HL-60 (cell line): Measurements from ENCODE around the gene ARHGAP26.

Source experiments
- DNase-seq, 2 experiments: peaks; one replicate each; pipeline ENCODE4 v3.0.0-alpha.2; 2010 to 2020; ENCODE audit warnings: low read depth in 1 of 2, low spot score in 1 of 2
- H3K27ac ChIP-seq: fragments of 250-450 bp; sonication (Bioruptor Pico); replicated peaks from 2 replicates; pipeline ENCODE4 v1.5.1; 2020; ENCODE audit warnings: mild to moderate bottlenecking, moderate library complexity
- H3K27me3 ChIP-seq: fragments of 250-450 bp; sonication (Bioruptor Pico); 2 replicates; pipeline ENCODE4 v1.5.1; 2021; ENCODE audit warnings: mild to moderate bottlenecking, moderate library complexity; ENCODE audit not compliant: insufficient read depth, poor library complexity, severe bottlenecking
- H3K4me3 ChIP-seq: replicated peaks from 2 replicates; pipeline ENCODE4 v1.5.1; 2011; ENCODE audit warnings: mild to moderate bottlenecking, control low read depth, low read length; ENCODE audit not compliant: insufficient read depth
- GABPA ChIP-seq: IDR thresholded peaks from 2 replicates; pipeline ENCODE4 v1.6.1; 2012; ENCODE audit warnings: low read depth
- POLR2AphosphoS5 ChIP-seq: IDR thresholded peaks from 2 replicates; pipeline ENCODE4 v1.6.1; 2012; ENCODE audit warnings: low read depth
- SPI1 ChIP-seq: IDR thresholded peaks from 2 replicates; pipeline ENCODE4 v1.6.1; 2012; ENCODE audit warnings: low read depth, mild to moderate bottlenecking, borderline replicate concordance
- TF ChIP-seq, protein P1 (sequence below): IDR thresholded peaks from one replicate; pipeline ENCODE4 v1.5.1; 2011; ENCODE audit warnings: low read length, control low read depth, inconsistent platforms; ENCODE audit not compliant: insufficient read depth
- TF ChIP-seq, protein P2 (sequence below): IDR thresholded peaks from 2 replicates; pipeline ENCODE4 v1.6.1; 2012; ENCODE audit warnings: low read depth; ENCODE audit not compliant: insufficient replicate concordance

The ARHGAP26 gene

DNA sequence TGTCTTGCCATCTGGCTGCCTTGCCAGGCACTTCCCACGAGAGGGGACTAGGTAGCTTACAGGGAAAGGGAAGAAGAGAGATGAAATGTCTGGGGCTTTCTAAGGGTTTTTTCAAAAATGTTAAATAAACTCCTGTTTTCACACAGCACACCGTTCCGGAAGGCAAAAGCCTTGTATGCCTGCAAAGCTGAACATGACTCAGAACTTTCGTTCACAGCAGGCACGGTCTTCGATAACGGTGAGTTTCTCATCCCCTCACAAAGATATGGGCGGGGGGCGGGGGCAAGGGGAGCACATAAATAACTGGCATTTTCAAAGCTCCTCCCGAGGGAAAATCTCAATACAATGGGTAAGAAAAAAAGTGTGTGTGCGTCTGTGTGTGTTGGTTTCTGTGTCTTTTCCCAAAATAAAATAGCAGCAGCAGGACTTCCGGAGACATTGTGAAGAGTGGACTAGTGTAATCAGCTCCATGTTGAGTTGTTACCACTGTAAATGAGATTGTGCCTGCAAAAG is 443.7 kb downstream of the ARHGAP26 start:
- Histone ChIP-seq H3K27me3 (no peaks in the 10 kb centered on the region), H3K4me3 (no peak overlapping the region), H3K27ac (no peak overlapping the region)
- TF ChIP-seq, protein P1, sequence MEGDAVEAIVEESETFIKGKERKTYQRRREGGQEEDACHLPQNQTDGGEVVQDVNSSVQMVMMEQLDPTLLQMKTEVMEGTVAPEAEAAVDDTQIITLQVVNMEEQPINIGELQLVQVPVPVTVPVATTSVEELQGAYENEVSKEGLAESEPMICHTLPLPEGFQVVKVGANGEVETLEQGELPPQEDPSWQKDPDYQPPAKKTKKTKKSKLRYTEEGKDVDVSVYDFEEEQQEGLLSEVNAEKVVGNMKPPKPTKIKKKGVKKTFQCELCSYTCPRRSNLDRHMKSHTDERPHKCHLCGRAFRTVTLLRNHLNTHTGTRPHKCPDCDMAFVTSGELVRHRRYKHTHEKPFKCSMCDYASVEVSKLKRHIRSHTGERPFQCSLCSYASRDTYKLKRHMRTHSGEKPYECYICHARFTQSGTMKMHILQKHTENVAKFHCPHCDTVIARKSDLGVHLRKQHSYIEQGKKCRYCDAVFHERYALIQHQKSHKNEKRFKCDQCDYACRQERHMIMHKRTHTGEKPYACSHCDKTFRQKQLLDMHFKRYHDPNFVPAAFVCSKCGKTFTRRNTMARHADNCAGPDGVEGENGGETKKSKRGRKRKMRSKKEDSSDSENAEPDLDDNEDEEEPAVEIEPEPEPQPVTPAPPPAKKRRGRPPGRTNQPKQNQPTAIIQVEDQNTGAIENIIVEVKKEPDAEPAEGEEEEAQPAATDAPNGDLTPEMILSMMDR, result no peak
- no peak for TF ChIP-seq SPI1
- TF ChIP-seq, protein P2, sequence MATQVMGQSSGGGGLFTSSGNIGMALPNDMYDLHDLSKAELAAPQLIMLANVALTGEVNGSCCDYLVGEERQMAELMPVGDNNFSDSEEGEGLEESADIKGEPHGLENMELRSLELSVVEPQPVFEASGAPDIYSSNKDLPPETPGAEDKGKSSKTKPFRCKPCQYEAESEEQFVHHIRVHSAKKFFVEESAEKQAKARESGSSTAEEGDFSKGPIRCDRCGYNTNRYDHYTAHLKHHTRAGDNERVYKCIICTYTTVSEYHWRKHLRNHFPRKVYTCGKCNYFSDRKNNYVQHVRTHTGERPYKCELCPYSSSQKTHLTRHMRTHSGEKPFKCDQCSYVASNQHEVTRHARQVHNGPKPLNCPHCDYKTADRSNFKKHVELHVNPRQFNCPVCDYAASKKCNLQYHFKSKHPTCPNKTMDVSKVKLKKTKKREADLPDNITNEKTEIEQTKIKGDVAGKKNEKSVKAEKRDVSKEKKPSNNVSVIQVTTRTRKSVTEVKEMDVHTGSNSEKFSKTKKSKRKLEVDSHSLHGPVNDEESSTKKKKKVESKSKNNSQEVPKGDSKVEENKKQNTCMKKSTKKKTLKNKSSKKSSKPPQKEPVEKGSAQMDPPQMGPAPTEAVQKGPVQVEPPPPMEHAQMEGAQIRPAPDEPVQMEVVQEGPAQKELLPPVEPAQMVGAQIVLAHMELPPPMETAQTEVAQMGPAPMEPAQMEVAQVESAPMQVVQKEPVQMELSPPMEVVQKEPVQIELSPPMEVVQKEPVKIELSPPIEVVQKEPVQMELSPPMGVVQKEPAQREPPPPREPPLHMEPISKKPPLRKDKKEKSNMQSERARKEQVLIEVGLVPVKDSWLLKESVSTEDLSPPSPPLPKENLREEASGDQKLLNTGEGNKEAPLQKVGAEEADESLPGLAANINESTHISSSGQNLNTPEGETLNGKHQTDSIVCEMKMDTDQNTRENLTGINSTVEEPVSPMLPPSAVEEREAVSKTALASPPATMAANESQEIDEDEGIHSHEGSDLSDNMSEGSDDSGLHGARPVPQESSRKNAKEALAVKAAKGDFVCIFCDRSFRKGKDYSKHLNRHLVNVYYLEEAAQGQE, result no peak
- TF ChIP-seq GABPA, result no peak
- no peak for TF ChIP-seq POLR2AphosphoS5
- no peak for DNase-seq

DNA sequence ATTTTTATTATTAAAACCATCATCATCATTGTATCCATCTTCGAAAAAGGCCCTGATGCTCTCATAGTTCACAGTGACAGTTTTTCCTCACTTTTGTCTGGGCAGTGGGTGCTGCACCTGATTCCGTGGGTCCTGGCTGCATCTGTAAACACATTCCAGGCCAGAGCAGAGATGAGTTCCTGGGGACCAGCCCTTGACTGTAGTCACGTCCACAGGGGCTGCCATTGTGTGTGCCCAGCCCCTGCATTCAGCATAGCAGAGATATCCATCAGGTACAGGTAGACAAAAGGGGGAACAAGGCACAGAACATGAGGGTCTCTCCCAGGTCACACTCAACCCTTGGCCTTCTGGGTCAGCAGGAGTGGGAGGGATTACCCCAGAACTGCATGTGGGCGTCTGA is 444.3 kb downstream of the ARHGAP26 start:
- no peak overlapping the region for H3K4me3 ChIP-seq
- TF ChIP-seq SPI1, result no peak
- no peak for TF ChIP-seq POLR2AphosphoS5
- TF ChIP-seq, protein P2, result no peak
- TF ChIP-seq, protein P1, result no peak
- TF ChIP-seq GABPA, result no peak
- no peaks in the 10 kb centered on the region for H3K27me3 ChIP-seq
- DNase-seq, result no peak
- H3K27ac ChIP-seq, result no peak overlapping the region

DNA sequence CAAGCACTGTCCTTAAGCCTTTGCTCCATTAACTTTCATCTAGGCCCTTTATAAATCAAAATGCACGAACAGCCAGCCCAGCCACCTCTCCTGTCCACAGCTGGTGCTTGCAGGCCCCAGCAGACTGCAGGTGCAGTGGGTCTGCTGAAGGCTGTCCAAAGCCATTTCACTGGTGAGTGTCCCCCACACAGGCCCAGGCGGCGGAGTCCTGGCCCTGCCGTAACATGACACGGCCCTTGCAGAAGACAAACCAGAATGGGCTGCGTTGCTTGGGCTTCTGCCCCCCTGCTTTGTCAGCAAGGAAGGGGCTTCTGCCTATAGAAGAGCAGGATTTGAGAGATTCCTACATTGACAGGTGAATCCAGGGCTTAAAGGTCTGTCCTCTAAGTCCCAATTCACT is 444.7 kb downstream of the ARHGAP26 start:
- TF ChIP-seq SPI1, result no peak
- H3K27ac ChIP-seq, result no peak overlapping the region
- no peak for DNase-seq
- H3K4me3 ChIP-seq, result no peak overlapping the region
- no peaks in the 10 kb centered on the region for H3K27me3 ChIP-seq

DNA sequence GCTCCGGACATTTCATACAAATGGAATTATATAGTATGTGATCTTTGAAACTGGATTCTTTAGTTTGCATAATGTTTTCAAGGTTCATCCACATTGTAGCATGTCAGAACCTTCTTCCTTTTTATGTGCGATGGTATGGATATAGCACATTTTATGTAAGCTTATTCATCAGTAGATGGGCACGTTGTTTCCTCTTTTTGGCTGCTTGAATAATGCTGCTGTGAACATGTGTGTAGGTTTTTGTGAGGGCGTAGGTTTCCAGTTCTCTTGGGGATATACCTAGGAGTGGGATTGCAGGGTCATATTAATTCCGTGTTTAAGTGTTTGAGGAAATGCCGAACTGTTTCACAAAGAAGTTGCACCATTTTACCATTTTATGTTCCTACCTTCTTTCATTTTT is 445.5 kb downstream of the ARHGAP26 start:
- DNase-seq, result peak in 1 of 2 experiments; percentile 58
- H3K27me3 ChIP-seq, result no peaks in the 10 kb centered on the region
- peak overlapping the region; percentile 43 for H3K27ac ChIP-seq
- TF ChIP-seq, protein P2, result no peak
- 0 out of 2 replicates have a peak, but pooled peaks have one; percentile 4 for TF ChIP-seq SPI1
- TF ChIP-seq POLR2AphosphoS5, result no peak
- H3K4me3 ChIP-seq, result no peak overlapping the region
